GM21825 (cell line): ENCODE data around the gene CCNYL1.
"Not testable (repeated sequence)": the region's sequence is repeated elsewhere in the genome, so short reads cannot be mapped to it uniquely, and the experiment has no call there.

Source experiments
- ATAC-seq: cut with Tn5 transposase; IDR thresholded peaks from one replicate; pipeline ENCODE4 v1.9.1; 2021; ENCODE audit warnings: mild to moderate bottlenecking, moderate library complexity; ENCODE audit not compliant: unreplicated experiment

The CCNYL1 gene

DNA sequence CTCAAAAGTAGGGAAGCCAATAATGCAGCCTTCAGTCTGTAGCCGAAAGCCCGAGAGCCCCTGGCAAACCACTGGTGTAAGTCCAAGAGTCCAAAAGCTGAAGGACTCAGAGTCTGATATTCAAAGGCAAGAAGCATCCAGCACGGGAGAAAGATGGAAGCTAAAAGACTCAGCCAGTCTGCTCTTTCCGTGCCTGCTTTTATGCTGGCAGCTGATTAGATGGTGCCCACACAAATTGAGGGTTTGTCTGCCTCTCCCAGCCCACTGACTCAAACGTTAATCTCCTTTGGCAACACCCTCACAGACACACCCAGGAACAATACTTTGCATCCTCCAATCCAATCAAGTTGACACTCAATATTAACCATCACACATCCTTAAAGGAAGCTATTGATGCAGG, 14.5 kb upstream of the CCNYL1 start:
- ATAC-seq, result not testable (repeated sequence)

DNA sequence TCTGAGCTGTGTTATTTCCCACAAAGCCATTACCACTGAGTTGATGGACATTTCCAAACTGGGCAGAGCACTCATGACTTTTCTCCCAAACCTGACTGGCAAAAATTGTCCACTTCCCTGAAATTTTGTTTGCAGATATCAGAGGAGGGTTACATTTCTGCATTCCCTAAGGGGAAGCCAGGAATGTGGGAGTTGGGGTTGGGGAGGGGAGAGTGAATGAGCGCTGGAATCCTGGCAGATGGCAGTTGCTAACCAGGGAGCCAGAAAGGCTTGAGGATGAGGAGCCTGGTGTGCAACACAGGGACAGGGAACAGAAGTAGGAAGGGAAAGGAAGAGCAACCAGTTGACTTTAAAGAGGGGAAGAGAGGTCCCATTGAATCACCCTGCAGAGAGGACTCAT, 14.0 kb upstream of the CCNYL1 start:
- ATAC-seq, result no peak

GRCh38 chr2:207698301-207698700, 13.1 kb upstream of the CCNYL1 start:
- ATAC-seq, result no peak

GRCh38 chr2:207704078-207704477, 7.4 kb upstream of the CCNYL1 start:
- ATAC-seq, result no peak

DNA sequence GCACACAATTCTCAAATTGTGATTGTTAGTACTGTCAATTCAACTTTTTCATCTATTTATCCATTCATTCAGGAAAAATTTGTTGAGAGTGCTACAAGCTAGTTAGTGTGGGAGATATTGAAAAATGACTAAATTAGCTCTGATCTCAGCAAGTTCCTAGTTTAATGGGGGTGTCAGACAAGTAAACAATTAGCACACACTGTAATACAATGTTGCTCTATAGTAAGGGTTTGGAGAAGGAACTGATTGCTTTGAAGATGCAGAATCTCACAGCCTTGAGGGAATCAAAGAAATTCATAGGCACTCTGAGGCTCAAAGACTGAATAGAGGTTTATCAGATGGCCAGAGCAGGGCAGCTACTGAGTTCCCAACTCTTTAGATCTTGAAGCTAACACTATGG, 6.8 kb upstream of the CCNYL1 start:
- ATAC-seq, result no peak

GRCh38 chr2:207706936-207707860, 4.2 kb upstream of the CCNYL1 start:
- no peak for ATAC-seq

DNA sequence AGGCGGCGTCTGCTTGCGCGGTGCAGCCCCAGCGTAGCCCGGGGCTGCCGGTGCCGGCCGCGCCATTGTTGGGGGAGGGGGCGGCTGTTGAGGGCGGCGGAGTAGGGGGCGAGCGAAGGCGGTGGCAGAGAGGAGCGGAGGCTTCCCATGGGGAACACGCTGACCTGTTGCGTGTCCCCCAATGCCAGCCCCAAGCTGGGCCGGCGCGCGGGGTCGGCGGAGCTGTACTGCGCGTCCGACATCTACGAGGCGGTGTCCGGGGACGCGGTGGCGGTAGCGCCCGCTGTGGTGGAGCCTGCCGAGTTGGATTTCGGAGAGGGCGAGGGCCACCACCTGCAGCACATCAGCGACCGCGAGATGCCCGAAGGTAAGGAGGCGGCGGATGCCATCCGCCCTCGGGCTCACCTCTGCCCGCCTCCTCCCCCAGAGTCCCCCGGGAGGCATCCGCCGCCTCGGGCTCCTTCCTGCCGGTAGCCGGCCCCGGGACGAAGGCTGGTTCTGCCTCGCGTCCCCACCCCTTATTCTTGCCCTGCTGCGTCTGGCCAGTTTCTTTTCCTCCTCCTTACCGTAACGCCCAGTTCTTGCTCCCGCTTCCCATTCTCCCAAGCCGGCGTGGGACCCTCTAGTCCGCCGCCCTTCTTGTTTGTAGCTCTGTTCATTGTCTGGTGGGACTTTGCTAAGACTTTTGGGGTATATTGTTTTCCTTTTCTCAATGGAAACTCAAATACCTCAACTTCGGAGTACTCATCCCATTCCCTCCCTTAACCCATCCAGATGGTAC, 500 bp downstream of the CCNYL1 start:
- peak; percentile 28 for ATAC-seq

DNA sequence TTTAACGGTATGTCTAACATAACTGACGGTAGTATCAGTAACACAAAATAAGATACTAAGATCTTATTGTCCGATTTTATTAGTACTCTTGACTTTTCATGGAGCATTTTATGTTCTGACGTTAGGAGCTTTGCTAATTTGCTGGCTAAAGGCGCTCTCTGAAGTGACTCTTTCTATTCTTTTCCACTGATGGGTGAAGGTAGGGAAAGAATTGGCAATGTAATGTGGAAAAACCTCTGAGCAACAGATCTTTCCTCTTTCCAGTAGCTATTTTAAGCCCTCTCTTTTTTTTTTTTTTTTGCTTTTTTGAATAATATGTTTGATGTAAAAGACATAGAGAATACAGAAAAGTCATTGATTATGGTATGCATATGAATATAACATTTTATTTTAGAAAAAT, 4.6 kb downstream of the CCNYL1 start:
- no peak for ATAC-seq

DNA sequence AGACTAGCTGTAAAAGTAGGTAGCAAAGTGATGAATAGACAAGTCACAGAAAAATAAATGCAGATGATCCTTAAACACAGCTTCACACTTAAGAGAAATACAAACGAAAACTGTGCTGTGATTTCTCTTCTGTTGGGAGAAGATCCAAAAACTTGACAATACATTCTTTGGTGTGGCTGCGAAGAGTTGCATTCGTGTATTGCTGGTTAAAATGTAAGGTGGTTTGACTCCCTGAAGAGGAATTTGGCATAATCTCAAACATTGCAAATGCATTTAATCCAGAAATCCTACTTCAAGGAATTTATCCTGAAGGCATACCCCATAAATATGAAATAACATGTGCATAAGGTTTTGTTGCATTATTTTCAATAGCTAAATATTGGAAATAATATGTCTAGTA, 7.1 kb downstream of the CCNYL1 start:
- no peak for ATAC-seq

DNA sequence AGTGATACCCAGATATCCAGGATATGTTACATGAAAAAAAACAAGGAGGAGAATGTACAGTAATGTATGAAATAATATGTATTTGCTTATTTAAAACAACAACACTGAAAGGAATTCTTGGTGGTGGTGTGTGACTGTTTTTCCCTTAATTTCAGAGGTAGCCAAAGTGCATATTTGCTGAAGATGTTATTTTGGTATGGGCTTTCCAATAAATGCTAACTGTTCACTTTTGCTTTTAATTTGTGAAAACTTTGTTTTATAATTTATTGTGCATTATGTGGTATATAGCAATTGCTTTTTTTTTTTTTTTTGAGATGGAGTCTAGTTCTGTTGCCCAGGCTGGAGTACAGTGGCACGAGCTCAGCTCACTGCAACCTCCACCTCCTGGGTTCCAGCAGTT, 7.6 kb downstream of the CCNYL1 start:
- ATAC-seq, result no peak

GRCh38 chr2:207719655-207720054, 8.2 kb downstream of the CCNYL1 start:
- not testable (repeated sequence) for ATAC-seq

DNA sequence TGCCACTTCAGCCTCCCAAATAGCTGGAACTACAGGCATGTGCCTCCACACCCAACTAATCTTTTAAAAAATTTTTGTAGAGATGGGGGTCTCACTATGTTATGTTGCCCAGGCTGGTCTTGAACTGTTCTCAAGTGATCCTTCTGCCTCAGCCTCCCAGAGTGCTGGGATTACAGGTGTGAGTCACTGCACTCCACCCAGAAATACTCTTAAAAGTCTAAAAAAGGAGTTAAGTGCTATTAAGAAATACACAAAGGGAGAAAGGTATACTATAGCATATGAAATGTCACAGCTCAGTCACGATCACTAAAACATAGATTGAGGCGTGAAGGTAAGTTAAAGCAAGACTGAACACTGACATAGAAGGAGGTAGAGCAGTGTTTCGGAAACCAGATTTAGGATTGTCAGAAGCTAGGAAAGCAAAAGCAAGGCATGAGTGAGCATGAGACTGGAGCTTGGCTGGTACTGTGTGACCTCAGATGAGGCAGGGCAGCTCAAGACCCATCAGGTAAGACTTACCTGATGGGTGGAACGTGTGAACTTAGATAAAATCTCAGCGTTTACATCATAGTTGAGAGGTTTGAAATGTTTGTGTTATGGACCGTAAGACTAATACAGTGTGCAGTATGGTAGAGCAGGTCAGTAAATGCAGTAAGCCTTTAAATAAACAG, 9.2 kb downstream of the CCNYL1 start:
- ATAC-seq, result no peak

- no peak for ATAC-seq
Measured at GRCh38 chr2:207722773-207723424, 11.5 kb downstream of the CCNYL1 start.

DNA sequence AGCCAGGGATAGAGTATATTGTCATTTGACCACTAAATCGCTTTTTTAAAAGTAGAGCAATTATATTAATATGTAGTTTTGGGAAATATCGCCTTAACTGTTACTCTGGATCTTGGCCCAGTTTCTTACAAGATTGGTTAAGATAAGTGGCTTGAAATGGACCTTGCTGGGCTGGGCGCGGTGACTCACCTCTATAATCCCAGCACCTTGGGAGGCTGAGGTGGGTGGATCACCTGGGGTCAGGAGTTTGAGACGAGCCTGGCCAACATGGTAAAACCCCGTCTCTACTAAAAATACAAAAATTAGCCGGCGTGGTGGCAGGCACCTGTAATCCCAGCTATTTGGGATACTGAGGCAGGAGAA, 12.0 kb downstream of the CCNYL1 start:
- ATAC-seq, result not testable (repeated sequence)

GRCh38 chr2:207724113-207724512, 12.7 kb downstream of the CCNYL1 start:
- peak; percentile 56 for ATAC-seq

DNA sequence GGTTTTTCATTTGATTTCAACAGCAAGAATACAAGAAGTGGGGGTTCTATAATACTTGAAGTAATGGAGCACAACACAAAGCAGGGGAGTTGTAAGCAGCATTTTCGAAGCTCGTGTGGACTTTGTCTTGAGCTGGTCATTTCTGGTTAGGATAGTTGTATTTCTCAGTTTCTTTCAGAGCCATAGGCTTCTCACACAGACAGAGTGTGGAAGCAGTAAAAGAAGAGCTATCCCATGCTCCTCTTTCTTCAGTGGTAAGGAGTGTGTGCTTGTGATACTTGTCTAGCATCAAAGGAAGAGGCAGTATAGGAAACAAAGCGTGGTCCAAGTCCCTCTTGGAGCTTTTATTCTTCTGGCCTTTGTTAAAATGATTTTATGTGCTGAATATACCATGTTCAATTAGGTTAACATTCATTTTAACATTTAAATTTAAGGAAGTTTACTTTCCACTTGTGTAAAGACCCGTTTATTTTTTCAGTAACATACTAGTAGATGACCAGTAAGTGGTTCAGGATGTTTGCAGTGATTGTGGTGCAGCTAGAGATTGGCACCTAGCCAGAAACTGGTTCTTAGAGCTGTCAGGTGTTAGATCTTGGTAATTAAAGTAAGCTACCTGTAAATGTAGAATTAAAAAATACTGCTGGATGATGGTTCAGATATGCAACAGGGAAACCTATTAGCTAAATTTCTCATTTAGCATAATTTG, 14.6 kb downstream of the CCNYL1 start:
- no peak for ATAC-seq

- ATAC-seq, result no peak
Measured at GRCh38 chr2:207727261-207727660, 15.8 kb downstream of the CCNYL1 start.

GRCh38 chr2:207729465-207729998, 18.1 kb downstream of the CCNYL1 start:
- no peak for ATAC-seq

- ATAC-seq, result no peak
Measured at GRCh38 chr2:207731138-207731537, 19.7 kb downstream of the CCNYL1 start.

- no peak for ATAC-seq
Measured at GRCh38 chr2:207733597-207734240, 22.3 kb downstream of the CCNYL1 start.
